Gastrocnemius medialis (tissue), 4 donors: ENCODE measurements around the gene SPACA5.

Source experiments
- CTCF ChIP-seq, 5 experiments: fragments of 450-650 bp in 3 of 5; fragments of 200-600 bp in 2 of 5; sonication (generic) in 2 of 5; IDR thresholded peaks in 4 of 5; conservative IDR thresholded peaks in 1 of 5; 1 replicate in 4 of 5; 2 replicates in 1 of 5; pipeline ENCODE4 v1.5.1; 2016 to 2019; ENCODE audit warnings: antibody characterized with exemption in 5 of 5, mild to moderate bottlenecking in 3 of 5, moderate library complexity in 3 of 5
- POLR2A ChIP-seq, 2 donors: fragments of 450-650 bp; IDR thresholded peaks; one replicate each; pipeline ENCODE4 v1.6.1; 2017; ENCODE audit warnings: antibody characterized with exemption in 2 of 2, mild to moderate bottlenecking in 2 of 2, moderate library complexity in 2 of 2

- no peak for TF ChIP-seq POLR2A (IDR thresholded peaks at IDR 0.05)
- TF ChIP-seq CTCF (IDR thresholded peaks at IDR 0.05 in 4 of 5, conservative IDR thresholded peaks at IDR 0.05 in 1 of 5), result no peak
Measured at GRCh38 chrX:47992095-47992380, 14.8 kb upstream of the SPACA5 start.
